Measurements from ENCODE around the gene GNPTG.

- TF ChIP-seq NRF1 (IDR thresholded peaks at IDR 0.05; ENCODE audit: low read depth, low read length): no peak
- no peak for TF ChIP-seq EZH2phosphoT487 (IDR thresholded peaks at IDR 0.05; ENCODE audit: borderline replicate concordance, low read depth)
- TF ChIP-seq CTCF (IDR thresholded peaks at IDR 0.05): no peak
- no peak for TF ChIP-seq PBX3 (IDR thresholded peaks at IDR 0.05)
- TF ChIP-seq FOXM1 (IDR thresholded peaks at IDR 0.05; ENCODE audit: low read depth): no peak
- TF ChIP-seq POLR2AphosphoS5 (IDR thresholded peaks at IDR 0.05; ENCODE audit: low read depth, low read length): no peak
- no peak for TF ChIP-seq RCOR1 (IDR thresholded peaks at IDR 0.05; ENCODE audit: low read length)
Measured at GRCh38 chr16:1310832-1311200, 40.9 kb upstream of the GNPTG start.
